HFFc6 (cell line): ENCODE data around the gene HOXA5. TPM values are rescaled to one million over a fixed set of nuclear protein-coding genes. Genes with fewer than 3 reads are reported as not detected.

Experiments used
- DNase-seq: peaks from one replicate; pipeline ENCODE4 v3.0.0-alpha.2; 2018
- H3K27ac Mint-ChIP-seq: 2 replicates; pipeline ENCODE4 v1.8.0; 2020; ENCODE audit warnings: mild to moderate bottlenecking, mixed read lengths
- H3K27me3 Mint-ChIP-seq: 2 replicates; pipeline ENCODE4 v1.8.0; 2021; ENCODE audit warnings: mild to moderate bottlenecking, moderate library complexity, mixed read lengths; ENCODE audit not compliant: insufficient read depth
- H3K36me3 Mint-ChIP-seq: 2 replicates; pipeline ENCODE4 v1.8.0; 2021; ENCODE audit warnings: low read depth, mixed read lengths
- H3K4me1 Mint-ChIP-seq: 2 replicates; pipeline ENCODE4 v1.8.0; 2020; ENCODE audit warnings: low read depth, mixed read lengths
- H3K4me3 Mint-ChIP-seq: 2 replicates; pipeline ENCODE4 v1.8.0; 2020; ENCODE audit warnings: mild to moderate bottlenecking, moderate library complexity, mixed read lengths
- H3K9me3 Mint-ChIP-seq: 2 replicates; pipeline ENCODE4 v1.8.0; 2020; ENCODE audit warnings: mild to moderate bottlenecking, mixed read lengths
- total RNA-seq, 6 experiments: library from RNA; stranded (reverse); fragmentation: NEBNext Ultra II Directional; extraction: Animal tissue kit (Norgen Biotek cat#: 25700); gene quantifications; 2 replicates in 1 of 6; 3 replicates in 5 of 6; pipeline ENCODE4 v1.2.3, GENCODE V29; 2021
- TF ChIP-seq, protein P1 (sequence below): fragments of 200-600 bp; sonication (generic); IDR thresholded peaks from 2 replicates; pipeline ENCODE4 v1.5.0; 2021; ENCODE audit warnings: antibody characterized with exemption, mild to moderate bottlenecking

Gene HOXA5
- total RNA-seq, 6 experiments from 2014 or later = 2.0 to 3.8 (median 2.8) TPM

DNA sequence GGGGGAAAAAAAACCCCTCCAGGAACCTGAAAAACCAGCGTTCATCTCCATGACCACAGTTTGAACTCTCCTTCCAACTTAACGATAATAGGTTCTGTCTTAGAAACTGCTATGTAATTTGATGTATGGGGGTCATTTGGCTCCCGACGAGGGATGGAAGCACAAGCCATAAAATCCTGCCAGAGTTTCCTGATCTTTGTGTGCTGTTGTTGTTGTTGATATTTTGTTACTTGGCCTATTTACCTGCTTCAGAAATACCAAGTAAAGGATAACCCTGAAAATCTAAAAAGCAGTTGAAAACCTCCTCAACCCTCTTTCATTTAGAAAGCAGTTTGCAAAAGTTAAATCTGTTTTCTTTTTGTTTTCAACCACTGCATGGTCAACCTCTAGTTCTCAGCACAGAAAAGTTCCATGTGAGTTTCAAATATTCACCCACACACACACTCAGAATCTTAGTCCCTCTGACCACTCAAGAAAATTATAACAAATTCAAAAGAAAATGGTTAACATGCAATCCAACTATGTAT, 31.7 kb downstream of the HOXA5 start:
- H3K9me3 Mint-ChIP-seq = no peaks in the 10 kb centered on the region
- DNase-seq = no peak
- no peak overlapping the region for H3K27ac Mint-ChIP-seq
- TF ChIP-seq, protein P1, sequence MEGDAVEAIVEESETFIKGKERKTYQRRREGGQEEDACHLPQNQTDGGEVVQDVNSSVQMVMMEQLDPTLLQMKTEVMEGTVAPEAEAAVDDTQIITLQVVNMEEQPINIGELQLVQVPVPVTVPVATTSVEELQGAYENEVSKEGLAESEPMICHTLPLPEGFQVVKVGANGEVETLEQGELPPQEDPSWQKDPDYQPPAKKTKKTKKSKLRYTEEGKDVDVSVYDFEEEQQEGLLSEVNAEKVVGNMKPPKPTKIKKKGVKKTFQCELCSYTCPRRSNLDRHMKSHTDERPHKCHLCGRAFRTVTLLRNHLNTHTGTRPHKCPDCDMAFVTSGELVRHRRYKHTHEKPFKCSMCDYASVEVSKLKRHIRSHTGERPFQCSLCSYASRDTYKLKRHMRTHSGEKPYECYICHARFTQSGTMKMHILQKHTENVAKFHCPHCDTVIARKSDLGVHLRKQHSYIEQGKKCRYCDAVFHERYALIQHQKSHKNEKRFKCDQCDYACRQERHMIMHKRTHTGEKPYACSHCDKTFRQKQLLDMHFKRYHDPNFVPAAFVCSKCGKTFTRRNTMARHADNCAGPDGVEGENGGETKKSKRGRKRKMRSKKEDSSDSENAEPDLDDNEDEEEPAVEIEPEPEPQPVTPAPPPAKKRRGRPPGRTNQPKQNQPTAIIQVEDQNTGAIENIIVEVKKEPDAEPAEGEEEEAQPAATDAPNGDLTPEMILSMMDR = no peak
- no peak overlapping the region for H3K4me3 Mint-ChIP-seq
- H3K36me3 Mint-ChIP-seq = peaks cover 8% of the 10 kb centered on the region; the same call in 1 of the 2 replicates
- peaks cover 36% of the 10 kb centered on the region for H3K4me1 Mint-ChIP-seq
- H3K27me3 Mint-ChIP-seq = peaks cover 12% of the 10 kb centered on the region

DNA sequence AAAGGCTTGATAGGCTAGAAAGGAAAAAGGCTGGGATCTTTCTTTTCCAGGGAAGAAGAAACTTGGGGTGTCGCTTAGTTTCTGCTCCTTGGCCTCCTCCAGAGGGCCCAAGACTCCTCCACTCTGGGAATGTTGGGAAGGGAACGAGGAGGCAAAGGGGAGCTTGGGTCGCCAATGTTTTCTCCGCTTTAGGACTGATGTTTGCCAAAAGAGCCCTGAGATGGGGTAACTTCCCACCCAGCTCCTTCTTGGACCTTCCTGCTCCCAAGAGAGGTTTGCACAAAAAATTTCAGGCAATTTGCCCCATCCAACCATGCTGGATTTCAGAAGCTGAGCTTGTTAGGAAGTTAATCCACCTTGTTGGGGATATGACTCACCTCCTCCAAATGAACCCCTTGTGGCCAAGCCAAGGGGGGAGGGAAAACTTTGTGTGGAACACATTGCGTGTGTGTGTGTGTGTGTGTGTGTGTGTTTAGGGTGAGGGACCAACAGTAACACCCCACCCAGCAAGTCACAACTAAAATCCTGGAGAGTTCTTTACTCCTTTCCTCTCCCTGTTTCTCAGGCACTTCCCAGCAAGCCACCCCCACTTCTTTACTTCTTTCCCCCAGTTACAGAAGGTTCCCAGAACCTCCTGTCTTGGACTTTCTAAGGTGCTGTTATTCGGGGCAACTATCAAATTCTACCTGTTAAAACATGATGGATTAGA, 32.3 kb downstream of the HOXA5 start:
- TF ChIP-seq, protein P1 = no peak
- Mint-ChIP-seq H3K4me3 (peak overlapping the region; percentile 22; the same call in 1 of the 2 replicates), H3K36me3 (peaks cover 8% of the 10 kb centered on the region; the same call in 1 of the 2 replicates), H3K4me1 (peaks cover 39% of the 10 kb centered on the region), H3K27ac (no peak overlapping the region), H3K9me3 (no peaks in the 10 kb centered on the region), H3K27me3 (peaks cover 12% of the 10 kb centered on the region)
- no peak for DNase-seq

DNA sequence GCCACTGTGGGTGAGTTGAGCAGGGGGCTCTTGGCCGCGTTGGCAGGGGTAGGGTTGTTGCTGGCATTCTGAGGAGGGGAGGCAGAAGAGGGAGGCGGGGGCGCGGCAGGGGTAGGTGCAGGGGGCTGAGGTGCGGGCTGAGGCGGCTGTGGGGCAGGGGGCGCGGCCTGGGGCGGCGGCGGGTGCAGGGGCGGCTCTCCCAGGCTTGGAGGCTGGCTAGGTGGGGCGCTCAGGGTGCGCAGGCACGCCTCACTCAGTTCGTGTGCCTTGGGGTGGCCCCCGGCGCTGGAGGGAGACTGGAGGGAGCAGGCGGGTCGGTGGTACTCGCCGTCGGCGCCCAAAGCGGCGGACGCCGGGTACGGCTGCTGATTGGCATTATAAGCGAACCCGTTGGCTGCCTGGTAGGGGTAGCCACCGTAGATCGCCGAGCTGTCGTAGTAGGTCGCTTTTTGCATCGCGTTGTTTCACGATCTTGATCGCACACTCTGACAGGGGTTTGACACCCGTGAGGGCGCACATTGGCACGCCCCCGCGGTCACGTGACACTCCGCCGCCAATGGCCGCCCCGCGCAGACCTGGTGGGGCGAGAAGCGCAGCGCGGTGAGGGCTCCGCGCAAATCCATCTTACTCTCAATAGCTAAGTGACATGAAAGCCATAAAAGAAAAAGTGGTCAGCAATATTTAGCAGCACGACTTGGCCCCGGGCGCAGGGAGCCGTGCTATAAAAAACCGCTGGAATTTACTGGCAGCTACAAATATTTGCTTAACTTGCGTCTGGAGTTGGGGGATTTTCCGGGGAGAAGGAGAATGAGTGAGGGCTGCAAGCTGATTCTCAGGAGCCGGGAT, 33.1 kb downstream of the HOXA5 start:
- Mint-ChIP-seq H3K36me3 (peaks cover 8% of the 10 kb centered on the region; the same call in 1 of the 2 replicates), H3K9me3 (no peaks in the 10 kb centered on the region), H3K27me3 (peaks cover 8% of the 10 kb centered on the region), H3K27ac (no peak overlapping the region), H3K4me1 (peaks cover 42% of the 10 kb centered on the region), H3K4me3 (peak overlapping the region; percentile 22; the same call in 1 of the 2 replicates)
- TF ChIP-seq, protein P1 = no peak
- peak; percentile 21 for DNase-seq

DNA sequence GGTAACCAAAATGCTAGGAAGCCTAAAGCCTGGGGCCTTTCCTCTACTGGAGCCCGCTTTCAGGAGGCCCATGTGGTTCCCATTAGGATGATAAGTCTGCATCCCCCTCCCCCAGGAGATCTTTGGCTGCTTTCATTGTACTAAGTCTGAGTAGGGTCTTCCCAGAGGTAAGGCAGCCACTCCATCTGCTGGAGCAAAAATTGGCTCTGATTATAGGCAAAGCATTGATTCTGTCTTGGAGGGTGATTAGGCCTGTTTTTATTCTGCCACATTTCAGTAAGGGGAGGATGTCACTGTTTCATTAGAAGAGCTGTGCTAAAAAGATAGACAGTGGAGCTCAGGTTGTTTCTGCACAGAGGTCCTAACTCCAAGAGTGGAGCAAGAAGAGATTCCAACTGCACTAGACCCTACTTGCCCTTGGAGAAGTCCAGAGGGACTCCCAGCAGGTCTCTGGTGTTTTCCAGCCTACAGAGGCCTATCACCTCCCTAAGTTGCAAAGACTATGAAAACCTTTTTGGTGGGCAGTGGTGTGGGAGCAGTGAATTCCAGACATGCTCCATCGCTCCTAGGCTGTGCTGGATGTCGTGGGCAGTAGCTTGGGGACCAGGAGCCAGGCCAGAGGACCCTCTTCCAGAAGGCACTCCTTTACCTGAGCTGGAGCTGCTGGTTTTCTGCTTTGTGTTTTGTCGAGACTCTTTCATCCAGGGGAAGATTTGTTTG, 33.9 kb downstream of the HOXA5 start:
- peaks cover 34% of the 10 kb centered on the region for H3K4me1 Mint-ChIP-seq

More for the DNA sequence above, 33.9 kb downstream of the HOXA5 start:
- Mint-ChIP-seq H3K9me3 (no peaks in the 10 kb centered on the region), H3K27me3 (peaks cover 13% of the 10 kb centered on the region), H3K27ac (no peak overlapping the region), H3K36me3 (peaks cover 8% of the 10 kb centered on the region; the same call in 1 of the 2 replicates), H3K4me3 (no peak overlapping the region)
- DNase-seq = no peak
- TF ChIP-seq, protein P1 = no peak
